ENCODE results near the gene SHROOM1. TPM values are rescaled to one million over a fixed set of nuclear protein-coding genes. Genes with fewer than 3 reads are reported as not detected.

SHROOM1 gene
- total RNA-seq, 4 donors from 2014 or later, result 5.8 to 10.3 (median 6.5) TPM

DNA sequence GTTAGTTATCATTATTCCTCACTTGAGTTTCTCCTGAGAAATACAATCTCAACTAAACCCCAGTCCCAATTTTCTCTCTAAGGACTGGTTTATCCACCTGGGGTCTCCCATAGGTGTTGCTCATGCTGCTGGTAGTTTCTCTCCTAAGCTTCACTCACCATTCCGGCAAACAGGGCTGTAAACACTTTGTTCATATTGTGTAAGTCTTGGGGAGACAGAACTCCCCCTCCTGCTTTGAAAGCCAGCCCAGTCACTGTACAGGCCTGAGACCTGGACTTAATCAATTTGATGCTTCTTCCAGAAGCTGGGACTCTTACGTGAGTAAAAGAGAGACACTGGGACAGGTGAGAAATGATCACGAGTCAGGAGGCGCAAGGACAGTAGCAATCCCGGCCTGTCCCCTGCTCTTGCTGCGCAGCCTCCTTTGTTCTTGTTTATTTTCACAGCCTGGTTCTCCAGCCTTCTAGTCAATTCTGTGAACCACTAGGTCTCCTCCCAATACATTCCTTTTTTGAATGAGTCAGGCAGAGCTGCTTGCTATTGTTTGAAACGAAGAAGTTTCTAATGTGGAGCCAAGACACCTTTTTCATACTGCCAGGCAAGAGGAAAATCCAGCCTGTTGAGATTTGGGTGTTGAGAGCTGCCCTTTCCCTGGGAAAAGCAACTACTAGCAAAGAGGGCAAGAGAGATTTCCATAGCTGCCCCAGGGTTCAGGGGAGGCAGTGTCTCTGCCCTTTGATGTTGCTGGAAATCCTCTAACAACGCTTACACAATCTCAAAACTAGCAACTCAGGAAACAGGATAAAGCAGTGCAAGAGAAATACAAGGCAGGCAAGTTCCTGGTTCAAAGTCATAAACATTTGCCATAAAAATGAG is 9.2 kb upstream of the SHROOM1 start:
- peak; percentile 48 for ATAC-seq
- TF ChIP-seq POLR2AphosphoS5 (IDR thresholded peaks at IDR 0.05) (no peak), POLR2A (IDR thresholded peaks at IDR 0.05) (no peak), EP300 (IDR thresholded peaks at IDR 0.05) (no peak)
- TF ChIP-seq, protein P1, sequence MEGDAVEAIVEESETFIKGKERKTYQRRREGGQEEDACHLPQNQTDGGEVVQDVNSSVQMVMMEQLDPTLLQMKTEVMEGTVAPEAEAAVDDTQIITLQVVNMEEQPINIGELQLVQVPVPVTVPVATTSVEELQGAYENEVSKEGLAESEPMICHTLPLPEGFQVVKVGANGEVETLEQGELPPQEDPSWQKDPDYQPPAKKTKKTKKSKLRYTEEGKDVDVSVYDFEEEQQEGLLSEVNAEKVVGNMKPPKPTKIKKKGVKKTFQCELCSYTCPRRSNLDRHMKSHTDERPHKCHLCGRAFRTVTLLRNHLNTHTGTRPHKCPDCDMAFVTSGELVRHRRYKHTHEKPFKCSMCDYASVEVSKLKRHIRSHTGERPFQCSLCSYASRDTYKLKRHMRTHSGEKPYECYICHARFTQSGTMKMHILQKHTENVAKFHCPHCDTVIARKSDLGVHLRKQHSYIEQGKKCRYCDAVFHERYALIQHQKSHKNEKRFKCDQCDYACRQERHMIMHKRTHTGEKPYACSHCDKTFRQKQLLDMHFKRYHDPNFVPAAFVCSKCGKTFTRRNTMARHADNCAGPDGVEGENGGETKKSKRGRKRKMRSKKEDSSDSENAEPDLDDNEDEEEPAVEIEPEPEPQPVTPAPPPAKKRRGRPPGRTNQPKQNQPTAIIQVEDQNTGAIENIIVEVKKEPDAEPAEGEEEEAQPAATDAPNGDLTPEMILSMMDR (IDR thresholded peaks at IDR 0.05), result no peak
- Histone ChIP-seq H3K36me3 (no peaks in the 10 kb centered on the region), H3K4me3 (no peak overlapping the region), H3K27ac (peak overlapping the region in 3 of 4 donors; percentile 76 to 81 (median 77)), H3K9me3 (no peaks in the 10 kb centered on the region), H3K4me1 (peaks cover 0 to 14% (median 6%) of the 10 kb centered on the region in 3 donors), H3K27me3 (no peaks in the 10 kb centered on the region)
- WGBS, 2 donors (ENCODE audit: low coverage in 1 of 2), result 59 to 63% methylated on average over 2 to 8 of the region's 8 CpGs

DNA sequence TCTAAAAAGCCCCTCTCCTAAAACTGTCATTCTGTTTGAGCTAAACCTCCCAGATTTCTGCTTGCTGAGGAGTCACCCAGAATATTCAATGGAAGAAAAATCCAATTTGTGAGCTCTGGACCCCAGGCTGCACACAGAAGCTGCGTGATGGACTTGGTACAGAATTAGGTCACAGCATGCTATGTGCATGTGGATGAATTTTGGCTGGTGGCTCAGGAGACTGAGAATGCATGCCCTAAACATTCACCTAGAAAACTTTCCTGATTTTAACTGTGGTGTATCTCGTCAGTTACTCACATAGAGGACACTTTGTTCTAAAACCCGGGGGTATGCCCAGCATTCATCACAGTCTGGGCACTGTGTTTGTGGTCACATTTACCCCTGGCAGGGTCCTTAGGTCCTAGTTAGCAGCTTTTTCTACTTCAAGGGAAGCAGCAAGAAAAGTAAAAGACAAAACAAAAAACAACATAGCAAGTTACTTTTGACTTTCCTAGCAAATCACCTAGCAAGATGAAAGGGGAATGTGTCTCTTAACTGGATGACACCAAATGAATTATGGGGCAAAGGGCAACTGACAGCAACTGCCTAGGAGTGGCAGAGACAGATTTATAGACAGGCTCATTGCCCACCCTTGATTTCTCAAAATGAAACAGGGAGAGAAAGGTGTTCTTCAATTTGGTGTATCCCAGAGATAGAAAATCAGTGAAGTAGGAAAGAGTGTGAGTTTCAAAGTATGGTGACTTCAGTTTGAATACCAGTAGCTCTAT is 8.3 kb upstream of the SHROOM1 start:
- 80% methylated on average over 3 of the region's 3 CpGs; no CpG with 5 or more reads in 1 of the 2 donors for WGBS, 2 donors (ENCODE audit: low coverage in 1 of 2)
- no peaks in the 10 kb centered on the region for H3K9me3 ChIP-seq
- H3K36me3 ChIP-seq, result no peaks in the 10 kb centered on the region
- peaks cover 0 to 14% (median 6%) of the 10 kb centered on the region in 3 donors for H3K4me1 ChIP-seq
- H3K27me3 ChIP-seq, result no peaks in the 10 kb centered on the region
- no peak for TF ChIP-seq EP300 (IDR thresholded peaks at IDR 0.05)
- TF ChIP-seq, protein P1 (IDR thresholded peaks at IDR 0.05), result no peak
- ATAC-seq, result no peak
- H3K4me3 ChIP-seq, result no peak overlapping the region
- peak overlapping the region in 2 of 4 donors; percentile 76 to 81 for H3K27ac ChIP-seq

DNA sequence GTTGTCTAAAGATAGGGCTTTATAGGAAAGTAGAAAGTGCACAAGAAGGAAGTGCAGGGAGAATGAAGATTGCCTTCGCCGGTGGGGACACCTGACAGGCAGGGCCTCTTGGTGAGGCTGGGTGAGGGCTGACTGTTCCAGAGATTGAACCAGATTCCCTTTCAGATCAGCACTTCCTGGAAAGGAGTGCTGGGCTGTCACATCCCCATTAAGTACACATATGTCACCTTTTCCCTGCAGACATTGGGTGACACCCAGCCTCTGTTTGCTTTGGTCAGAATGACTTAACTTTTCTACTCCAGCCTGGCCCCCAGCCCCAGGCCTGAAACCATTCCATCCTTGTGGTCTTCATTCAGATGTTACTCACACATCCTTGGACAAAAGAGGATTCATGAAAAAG is 7.4 kb upstream of the SHROOM1 start:
- Histone ChIP-seq H3K9me3 (no peaks in the 10 kb centered on the region), H3K4me1 (peaks cover 0 to 14% (median 6%) of the 10 kb centered on the region in 3 donors), H3K4me3 (no peak overlapping the region), H3K36me3 (no peaks in the 10 kb centered on the region), H3K27ac (no peak overlapping the region), H3K27me3 (no peaks in the 10 kb centered on the region)
- no peak for ATAC-seq
- 63 to 75% methylated on average over 2 of the region's 2 CpGs for WGBS, 2 donors (ENCODE audit: low coverage in 1 of 2)
- TF ChIP-seq POLR2AphosphoS5 (IDR thresholded peaks at IDR 0.05) (no peak), EP300 (IDR thresholded peaks at IDR 0.05) (no peak), POLR2A (IDR thresholded peaks at IDR 0.05) (no peak)
- TF ChIP-seq, protein P1 (IDR thresholded peaks at IDR 0.05), result no peak

DNA sequence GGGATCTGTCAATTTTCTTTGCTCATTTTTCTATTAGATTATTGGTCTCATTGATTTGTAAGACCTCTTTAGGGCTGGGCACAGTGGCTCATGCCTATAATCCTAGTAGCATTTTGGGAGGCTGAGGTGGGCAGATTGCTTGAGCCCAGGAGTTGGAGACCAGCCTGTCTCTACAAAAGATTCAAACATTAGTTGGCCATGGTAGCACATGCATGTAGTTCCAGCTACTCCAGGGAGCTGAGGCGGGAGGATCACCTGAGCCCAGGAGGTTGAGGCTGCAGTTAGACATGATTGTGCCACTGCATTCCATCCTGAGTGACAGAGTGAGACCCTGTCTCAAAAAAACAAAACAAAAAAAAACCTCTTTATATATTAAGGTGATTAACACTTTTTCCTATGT is 6.4 kb upstream of the SHROOM1 start:
- ATAC-seq, result no peak
- TF ChIP-seq POLR2A (IDR thresholded peaks at IDR 0.05), result no peak
- TF ChIP-seq POLR2AphosphoS5 (IDR thresholded peaks at IDR 0.05), result no peak
- no peak for TF ChIP-seq EP300 (IDR thresholded peaks at IDR 0.05)
- TF ChIP-seq, protein P1 (IDR thresholded peaks at IDR 0.05), result no peak
- Histone ChIP-seq H3K27me3 (no peaks in the 10 kb centered on the region), H3K36me3 (no peaks in the 10 kb centered on the region), H3K4me1 (peaks cover 0 to 14% (median 6%) of the 10 kb centered on the region in 3 donors), H3K9me3 (no peaks in the 10 kb centered on the region), H3K27ac (no peak overlapping the region), H3K4me3 (no peak overlapping the region)
- 88 to 100% methylated on average over 1 of the region's 1 CpG for WGBS, 2 donors (ENCODE audit: low coverage in 1 of 2)
